NCI-H1105 (cell line): ENCODE results near the gene DLGAP1.

ENCODE experiments used
- DNase-seq: peaks from one replicate; lab custom pipeline; 2025; lab: John Stamatoyannopoulos, UW

DLGAP1 gene

DNA sequence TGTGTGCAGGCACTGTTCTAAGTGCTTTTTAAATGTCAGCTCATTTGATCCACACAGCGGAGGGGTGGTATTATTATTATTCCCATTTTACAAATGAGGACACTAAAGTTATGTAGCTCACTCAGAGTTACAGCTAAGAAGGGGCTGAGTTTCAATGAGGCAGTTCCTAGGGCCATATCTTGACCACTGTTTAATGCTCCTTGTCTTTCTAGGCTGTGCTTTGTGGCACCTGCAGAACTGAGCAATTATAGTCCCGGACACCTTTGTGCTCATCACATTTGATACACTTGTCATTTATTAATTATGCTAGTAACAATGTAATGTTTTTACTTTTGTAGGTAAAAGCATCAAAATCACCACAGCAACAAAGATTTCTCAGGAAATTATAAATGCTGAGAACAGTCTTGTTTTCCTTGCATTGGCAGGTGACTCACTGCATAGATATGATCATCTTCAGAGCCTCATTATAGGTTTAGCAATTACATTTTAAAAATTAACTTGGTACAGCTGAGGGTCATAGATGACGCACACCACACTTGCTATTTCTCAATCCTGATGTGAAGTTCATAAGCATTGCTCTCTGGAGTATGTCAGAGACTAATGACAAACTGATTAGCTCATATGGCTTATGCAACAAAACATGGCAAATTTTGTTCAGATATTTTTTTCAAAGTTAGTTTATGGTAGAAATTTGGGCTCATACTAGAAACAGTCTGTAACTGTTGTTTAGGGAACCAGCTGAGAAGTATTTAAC lies 638.3 kb downstream of the DLGAP1 start:
- DNase-seq = no peak

DNA sequence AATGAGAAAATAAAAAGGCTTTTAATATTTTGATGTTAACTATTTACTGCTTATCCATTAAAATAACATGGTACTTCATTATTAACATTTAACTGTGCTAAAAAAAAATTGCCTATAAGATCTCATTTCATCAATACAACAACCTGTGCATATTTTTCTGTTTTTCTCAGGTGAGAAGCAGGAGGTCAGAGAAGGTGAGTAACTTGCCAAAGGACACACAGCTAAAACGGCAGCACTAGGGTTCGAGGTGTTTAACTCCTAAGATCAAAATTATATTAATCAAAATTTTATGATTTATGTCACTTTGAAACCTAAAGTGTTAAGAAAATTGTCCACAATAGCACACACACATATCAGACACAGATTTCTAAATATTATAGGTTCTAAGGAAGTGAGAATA lies 639.1 kb downstream of the DLGAP1 start:
- no peak for DNase-seq

DNA sequence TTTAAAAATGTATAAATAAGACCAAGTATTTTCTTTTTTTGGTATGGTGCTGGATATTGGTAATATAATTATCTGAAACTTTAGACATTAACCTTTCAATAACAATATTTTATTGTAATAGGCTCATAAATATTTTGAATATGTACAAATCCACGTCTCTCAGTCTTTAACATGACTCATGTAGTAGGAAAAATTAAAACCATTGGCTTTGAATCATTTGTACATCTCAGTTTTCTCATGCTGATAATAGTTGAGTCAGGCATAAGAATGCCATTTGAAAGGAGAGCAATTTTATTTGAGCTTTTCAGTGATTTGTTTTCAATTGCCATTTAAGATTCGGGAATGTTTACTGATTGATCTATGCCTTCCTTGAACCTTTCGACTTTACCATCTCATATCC lies 640.3 kb downstream of the DLGAP1 start:
- no peak for DNase-seq

DNA sequence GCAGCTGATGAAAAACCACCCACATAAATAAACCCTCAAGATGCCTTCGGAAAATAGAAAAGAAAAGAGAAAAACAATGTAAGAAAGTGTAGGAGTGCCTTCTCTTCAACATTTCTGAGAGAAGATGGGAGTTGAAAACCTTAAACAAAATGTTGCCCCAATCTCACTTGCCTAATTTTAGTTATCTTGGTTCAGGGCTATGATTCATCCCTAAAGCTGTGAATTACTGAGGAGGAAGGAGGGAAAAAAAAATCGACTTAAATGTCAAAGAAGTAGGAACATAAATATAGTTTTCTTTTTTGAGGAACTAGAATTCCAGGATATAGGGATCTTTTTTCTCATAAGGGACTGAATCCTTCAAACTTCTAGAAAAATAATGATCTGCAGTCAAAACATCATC lies 644.8 kb downstream of the DLGAP1 start:
- no peak for DNase-seq

DNA sequence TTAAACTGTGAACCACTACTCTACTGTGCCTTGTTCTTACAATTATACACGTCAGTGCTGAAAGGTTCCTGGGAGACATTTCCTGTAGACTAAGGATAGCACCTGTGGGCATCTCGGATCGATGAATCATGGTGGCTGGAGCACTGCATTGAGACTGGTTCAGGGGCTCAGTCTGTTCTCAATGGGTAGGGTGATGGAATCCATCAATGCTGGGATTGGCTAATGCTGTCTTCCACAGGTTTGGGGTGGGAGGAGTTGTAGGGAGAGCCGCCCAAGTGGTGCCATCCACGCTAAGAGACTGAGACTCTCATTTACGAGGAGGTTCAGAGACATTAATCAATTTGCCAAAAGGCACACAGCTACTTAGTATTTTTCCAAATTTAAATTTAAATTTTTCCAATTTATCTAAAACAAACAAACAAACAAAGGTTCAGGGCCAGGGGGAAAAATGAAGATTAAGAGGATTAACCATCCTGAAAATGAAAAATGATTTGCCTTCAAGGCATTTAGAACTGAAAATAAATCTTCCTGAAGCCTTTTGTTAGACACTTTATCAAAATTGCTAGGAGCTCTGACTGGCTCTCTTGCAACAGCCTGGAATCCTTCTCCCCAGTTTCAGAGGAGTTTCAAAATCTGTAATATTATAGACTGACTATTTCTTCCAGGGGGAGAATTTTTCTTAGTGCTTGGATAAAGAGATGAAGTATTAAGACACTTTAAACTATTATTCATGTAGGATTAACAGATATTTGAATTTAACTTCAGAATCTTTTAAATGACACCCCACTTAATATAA lies 645.9 kb downstream of the DLGAP1 start:
- DNase-seq = no peak

DNA sequence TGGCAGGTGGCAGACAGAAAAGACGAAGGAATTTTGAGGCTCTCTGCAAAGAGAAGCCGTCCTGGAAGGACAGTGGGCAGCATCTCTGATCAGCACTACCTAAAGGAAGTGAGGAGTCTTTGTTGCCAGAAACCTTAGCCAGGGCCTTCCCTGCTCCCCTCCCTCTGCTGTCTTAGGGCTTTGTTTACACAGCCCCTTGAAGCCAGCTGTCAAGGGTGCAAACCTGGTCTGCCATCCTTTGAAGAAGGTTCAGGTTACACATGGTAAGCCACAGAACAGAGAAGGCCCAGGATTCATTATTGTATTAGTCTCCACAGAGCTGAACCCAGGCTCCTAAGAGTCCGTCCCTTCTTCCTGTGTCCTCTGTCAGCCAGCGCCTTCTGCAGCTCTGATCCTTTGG lies 648.5 kb downstream of the DLGAP1 start:
- no peak for DNase-seq

DNA sequence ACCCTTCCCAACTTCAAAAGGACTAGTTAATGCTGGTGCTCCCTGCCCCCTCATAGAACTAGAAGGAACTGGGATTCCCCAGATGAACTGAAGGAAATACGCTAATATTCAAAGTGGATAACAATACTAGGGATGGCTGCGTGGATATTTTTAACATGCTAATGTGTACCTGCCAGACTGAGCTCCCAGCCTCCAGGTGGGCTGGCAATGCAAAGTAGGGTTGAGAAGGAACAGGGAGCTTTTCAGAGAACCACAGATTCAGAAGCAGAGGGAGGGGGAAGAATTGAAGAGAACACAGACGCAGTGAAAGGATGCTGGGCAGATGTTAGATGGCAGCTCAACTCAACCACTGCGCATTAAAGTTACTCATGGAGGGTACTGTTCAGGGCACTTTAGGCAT lies 650.8 kb downstream of the DLGAP1 start:
- no peak for DNase-seq

DNA sequence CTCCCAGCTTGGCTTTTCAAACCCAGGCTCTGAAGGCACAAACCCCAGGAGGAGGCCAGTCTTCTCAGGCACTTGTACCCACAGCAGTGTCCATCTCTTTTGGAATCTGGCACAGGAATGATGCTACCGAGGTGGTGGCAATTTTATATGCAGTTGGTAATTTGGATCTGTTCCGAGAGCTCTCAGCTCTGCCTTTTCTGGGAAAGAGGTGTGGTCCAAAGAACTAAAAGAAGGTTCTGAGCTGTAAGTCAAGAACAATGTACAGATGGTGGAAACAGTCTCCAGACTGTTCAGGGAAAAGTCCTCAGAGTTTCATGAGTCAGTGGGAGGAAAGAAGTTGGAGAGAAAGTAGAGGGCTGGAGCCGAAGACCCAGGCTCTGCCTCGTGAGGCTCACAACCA lies 651.8 kb downstream of the DLGAP1 start:
- DNase-seq = no peak

DNA sequence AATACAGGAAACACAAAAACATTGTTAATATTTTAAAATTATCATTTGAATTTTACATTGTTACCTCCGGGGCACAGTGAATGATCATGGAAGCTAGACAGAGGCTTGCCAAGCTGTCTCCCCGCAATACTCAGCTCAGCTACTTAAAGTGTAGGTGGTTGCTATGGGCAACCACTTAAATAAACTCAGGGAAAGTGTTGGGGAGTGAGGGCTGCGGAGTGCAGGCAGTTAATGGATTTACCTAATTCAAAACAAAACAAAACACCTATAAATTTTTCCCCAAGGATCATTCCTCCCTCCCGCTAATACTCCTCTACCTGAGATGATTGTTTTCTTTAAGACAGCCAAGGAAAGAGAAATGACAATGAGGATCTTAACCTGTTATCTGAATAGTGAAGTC lies 655.6 kb downstream of the DLGAP1 start:
- no peak for DNase-seq

DNA sequence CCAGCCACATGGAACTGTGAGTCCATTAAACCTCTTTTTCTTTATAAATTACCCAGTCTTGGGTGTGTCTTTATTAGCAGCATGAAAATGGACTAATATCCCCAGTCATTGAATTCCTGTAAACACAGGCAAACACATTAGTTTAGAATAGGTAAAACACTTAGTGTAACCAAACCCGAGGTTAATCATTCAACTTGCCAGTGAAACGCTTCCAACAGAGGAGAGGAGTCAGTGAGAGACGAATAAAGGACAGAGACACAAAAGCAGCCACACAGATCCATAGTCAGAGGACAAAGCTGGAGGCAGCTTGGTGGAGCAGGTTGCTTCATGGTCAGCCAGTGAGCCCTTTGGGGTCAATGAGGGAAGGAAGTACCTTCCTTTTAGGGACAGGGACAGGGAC lies 657.1 kb downstream of the DLGAP1 start:
- no peak for DNase-seq

DNA sequence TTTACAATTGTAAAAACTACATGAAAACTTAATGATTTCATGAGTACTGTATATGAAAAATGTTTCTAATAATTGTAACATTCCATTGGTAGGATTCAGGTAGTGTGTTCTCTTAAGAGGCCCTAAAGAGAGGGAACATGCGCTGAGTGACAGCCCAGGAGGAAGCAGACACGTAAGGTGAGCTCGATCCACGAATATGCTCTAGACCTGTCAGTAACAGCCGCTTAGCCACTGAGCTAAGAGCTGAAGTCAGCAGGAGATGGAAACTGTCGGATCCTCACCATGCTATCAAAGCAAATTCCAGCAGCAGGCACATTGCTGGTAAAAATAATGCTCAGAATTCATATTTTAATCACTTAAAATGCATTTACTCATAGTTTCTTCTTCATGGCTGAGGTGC lies 658.7 kb downstream of the DLGAP1 start:
- no peak for DNase-seq

DNA sequence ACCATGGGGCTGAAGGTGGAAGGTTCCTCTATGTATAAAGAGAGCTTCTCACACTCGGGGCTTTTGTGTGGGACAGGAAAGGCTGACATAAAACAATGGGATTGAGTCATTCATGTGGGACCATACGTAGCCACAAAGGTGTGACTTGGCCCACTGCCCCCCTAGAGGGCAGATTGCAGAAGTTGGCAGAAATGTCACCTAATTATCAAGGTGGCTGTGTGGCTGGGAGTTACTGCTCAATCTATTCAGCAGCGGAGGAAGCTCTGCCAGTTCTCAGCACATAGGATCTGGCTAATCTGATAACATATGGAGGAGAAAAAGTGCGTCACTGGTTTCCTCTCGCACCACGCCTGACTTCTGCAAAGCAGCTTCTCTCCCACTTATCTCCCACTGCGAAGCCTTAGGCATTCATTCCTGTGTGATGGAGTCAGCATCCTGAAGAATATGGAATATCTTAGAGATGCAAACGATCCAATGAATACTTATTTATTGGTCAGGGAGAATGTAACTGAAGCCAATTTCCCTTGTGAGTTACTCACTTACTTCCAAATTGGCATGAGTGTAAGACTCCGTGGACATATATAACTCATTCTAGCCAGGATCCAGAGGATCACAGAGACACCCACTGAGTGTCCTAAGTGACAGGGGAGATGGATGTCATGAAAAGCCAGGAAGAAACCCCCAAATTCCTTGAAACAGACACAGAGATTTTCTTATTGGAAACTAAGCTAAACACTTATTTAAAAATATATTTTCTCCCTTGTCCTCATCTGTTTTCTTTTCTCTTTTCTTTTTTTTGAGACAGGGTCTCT lies 660.4 kb downstream of the DLGAP1 start:
- DNase-seq = no peak

DNA sequence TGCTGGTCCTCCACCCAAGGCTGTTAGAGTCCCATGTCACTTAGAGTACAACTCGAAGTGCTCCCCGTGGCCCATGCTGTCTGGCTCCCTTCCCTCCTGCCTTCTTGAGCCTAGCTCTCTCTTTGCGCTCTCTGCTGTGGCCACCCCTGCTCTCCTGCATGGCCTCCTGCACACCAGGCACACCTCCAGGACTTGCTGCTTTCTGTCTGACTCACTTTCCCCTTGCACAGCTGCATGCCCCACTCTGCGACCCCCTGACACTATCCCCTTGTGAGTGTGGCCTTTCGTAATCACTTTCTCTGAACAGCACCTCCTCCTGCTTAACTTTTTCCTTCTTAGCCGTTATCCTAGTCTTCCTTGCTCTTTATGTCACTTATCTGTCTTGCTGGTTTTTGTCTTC lies 661.6 kb downstream of the DLGAP1 start:
- DNase-seq = no peak

DNA sequence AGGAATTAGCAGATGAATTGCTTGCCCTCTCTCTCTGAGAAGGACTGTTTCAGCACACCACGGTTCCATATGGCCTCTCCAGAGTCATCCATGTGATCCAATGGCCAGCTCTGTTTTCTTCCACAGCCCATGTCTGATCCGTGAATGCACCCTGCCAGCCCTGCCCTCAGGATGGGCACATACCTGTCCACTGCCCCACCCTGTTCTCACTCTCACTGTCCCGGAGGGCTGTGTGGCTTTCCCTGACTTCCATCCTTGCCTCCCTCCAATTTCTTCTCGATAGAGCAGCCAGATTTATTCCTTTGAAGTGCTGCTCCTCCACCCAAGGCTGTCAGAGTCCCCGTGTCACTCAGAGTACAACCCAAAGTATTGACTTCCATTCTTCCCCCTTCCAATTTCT lies 662.0 kb downstream of the DLGAP1 start:
- no peak for DNase-seq

DNA sequence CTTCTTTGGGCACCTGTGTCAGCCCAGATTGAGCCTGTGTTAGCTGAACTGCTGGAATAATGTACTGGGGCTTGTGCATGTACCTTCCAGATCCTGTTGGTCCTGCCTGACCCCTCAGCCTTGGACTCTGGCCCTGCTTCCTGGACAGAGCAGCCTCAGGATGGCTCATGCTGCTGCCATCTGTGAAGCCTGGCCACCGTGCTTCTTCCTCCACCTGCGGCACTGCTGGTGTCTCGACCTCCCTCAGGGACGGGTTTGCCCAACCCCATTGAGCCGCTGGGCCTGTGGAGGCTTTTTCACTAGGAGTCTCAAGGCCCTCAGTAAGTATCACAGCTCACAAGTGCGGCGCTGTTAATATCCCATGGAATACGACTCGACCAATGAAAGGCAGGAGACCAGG lies 662.4 kb downstream of the DLGAP1 start:
- no peak for DNase-seq

DNA sequence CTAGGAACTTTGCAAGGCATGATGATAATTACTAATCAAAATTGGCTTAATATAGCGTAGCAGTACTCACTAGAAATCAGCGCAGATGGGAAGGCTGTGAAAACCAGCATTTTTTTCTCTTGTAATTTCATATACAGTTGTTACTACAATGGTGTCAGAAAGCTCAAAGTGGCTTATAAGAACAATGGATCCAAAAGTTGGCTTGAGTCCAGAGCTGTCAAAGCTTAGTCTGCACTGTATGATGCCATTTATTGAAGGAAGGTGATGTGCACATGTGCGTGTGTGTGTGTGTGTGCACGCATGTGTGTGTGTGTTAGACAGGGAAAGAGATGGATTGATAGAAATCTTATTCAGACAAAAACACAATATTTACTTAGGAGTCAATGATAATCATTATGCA lies 663.9 kb downstream of the DLGAP1 start:
- peak; percentile 15 for DNase-seq

DNA sequence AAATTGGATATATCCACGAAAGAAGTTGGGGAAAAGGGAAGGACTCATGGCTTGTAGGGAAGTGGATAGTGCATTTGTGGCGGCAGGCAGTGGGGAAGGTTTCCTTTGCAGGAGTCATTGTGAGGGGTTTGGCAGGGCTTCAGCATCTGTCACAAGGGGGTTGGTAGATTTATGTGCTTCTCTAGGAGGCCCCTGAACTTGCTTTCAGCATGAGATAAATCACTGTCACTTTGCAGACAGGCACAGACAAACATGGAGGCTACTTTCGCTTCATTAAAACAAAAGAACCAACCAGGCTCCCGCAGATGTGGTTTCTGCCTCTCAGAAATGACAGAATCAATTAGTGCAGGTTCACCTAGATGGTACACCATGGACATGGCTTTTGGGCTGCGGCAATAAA lies 664.4 kb downstream of the DLGAP1 start:
- peak; percentile 53 for DNase-seq

DNA sequence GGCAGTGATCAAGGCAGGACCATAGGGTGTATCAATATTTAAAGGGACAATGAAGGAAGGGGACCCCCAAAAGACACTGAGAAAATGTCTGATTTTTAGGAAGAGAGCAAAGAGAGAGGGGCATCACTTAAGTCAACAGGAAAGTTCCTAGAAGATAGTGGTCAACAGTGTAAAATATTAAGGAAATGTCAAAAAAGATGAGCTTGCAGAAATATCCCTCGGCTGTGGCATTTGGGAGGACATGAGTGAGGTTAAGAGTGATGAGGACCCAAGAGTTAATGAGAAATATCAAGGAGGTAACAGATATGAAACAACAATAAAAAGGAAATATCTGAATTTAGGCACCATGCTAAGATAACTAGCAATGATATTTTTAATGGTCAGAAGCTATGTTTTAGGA lies 665.6 kb downstream of the DLGAP1 start:
- DNase-seq = no peak

DNA sequence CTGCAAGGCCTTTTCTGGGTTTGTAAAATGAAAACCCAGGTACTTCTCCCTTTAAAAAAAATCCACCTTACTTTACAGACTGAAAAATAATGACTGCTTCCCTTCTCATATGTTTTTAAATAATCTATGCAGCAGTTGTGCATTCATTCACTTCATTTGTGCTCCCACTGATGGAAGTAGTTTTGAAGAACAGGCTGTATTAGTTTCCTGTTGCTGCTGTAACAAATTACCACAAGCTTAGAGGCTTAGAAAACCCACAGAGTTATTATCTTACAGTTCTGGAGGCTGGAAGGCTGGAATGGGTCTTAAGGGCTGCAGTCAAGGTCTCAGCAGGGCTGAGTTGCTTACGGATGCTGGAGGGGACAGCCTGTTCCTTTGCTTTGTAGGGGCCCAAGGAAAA lies 670.2 kb downstream of the DLGAP1 start:
- DNase-seq = no peak

DNA sequence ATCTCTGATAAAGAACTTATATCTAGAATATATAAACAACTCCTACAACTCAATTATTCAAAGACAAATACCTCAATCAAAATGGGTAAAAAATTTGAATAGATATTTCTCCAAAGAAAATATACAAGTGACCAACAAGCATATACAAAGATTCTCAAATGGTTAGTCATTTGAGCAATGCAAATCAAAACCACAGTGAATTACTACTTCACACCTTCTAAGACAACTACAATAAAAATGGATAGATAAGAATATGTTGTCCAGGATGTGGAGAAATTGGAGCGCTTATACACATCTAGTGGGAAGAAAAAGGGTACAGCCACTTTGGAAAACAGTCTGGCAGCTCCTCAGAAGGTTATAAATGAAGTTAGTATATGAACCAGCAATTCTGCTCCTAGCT lies 672.2 kb downstream of the DLGAP1 start:
- no peak for DNase-seq

DNA sequence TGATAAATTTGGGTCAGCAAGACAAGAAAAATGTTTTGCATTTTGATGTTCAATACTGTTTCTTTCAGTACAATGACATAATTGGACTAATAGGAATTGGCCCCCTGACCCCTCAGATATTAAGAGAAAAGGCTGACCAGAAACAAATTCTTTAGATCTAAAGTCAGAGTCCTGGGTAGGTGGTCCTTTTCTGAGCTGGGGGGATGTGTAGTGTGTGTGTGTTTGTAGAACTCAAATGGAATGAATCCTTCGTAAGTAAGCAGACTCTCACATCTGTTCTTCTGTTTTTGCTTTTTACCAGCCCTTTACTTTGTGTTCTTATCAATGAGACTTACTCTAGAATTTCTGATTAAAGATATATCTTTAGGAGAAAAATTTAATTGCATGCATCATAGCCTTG lies 677.4 kb downstream of the DLGAP1 start:
- DNase-seq = no peak

DNA sequence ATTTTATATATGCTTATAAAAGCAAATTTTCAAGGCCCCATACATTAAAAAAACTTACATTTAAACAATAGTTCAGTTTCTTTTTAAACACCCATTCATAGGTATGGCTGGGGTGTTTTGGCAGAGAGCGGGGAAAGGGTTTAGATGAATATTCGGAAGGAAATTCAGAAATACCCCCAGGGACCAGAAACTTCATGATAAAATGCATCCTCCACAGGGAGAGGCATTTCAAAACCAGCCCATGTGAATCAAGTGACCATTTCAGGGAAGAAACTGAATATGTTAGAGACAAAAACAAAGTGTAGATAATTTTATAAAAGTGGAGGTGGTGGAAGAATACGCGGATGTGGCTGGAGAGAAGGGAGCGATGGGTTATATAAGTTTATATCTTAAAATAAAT lies 678.0 kb downstream of the DLGAP1 start:
- DNase-seq = no peak

DNA sequence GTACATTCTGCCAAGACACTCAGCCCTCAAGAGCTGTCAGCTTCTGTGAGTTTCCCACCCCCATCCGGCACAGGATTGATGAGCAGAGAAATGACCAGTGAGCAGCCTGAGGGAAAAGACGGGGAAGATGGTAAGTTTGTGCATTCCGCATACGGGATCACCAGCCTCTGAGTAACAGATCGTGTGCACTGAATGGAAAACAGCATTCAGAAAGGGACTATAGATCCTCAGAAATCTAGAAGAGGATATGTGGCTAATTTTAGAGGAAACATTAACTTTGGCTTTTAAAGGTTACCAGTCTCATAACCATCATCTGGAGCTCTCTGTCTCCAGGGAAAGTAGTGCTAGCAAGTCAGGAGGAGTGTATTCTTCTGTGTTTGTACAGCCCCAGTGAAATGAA lies 679.1 kb downstream of the DLGAP1 start:
- no peak for DNase-seq
